Measurements from ENCODE around the gene MMEL1.
"Not testable (repeated sequence)": the region's sequence is repeated elsewhere in the genome, so short reads cannot be mapped to it uniquely, and the experiment has no call there.

The MMEL1 gene

DNA sequence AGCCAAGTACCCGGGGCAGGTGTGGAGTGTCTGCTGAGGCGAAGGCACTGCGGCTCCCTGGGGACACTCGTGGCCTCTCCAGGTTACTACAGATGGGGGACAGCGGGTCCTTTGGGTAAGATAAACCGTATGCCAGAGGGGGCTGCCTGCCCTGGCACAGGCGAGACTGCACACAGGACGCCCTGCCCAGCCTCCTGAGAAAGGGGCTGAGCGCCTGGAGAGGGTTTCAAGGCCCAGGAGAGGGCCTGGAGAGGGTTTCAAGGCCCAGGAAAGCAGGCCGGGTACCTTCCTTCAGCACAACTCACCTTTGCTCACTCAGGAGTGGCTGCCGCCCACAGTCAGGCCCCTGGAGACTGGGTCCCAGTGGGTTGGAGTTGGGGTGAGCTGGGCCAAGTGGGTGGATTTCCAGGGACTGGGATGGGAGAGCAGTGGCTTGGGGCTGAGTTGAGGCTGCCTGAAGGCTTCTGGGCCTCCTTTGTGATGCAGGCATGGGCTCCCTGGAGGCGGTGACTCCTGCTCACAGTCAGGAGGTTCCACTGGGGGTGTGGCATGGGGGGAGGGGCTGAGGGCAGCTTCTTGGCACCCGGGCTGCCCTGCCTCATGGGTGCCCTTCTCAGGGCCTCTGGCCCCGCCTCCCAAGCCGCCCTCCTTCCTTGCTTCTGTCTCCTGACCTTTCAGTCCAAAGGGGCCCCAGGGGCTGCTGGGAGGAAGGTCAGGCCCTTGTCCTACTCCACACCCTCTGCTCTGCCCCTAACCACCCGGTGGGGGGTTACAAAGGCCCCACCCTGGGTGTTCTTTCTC, at the start of gene MMEL1:
Gene MMEL1 (minus strand): TSS at position 456 of the 801 bp plus-strand sequence. CDS start 3,532 bp downstream, outside the sequence.
- no peak within 1 kb of the TSS for H3K4me3 ChIP-seq (ENCODE audit: low read depth, low read length)

DNA sequence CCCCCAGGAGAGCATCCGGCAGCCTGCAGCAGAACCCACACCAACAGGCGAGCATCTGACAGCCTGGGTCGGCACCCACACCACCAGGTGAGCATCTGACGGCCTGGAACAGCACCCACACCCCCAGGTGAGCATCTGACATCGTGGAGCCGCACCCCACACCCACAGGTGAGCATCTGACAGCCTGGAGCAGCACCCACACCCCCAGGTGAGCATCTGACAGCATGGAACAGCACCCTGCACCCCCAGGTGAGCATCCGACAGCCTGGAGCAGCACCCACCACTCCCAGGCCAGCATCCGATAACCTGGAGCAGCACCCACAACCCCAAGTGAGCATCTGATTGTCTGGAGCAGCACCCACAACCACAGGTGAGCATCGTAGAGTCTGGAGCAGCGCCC, 43.9 kb upstream of the MMEL1 start:
- H3K4me3 ChIP-seq (ENCODE audit: low read depth, low read length) = not testable (repeated sequence)

- not testable (repeated sequence) for H3K4me3 ChIP-seq (ENCODE audit: low read depth, low read length)
Observed at GRCh38 chr1:2671656-2672055, 38.8 kb upstream of the MMEL1 start.

DNA sequence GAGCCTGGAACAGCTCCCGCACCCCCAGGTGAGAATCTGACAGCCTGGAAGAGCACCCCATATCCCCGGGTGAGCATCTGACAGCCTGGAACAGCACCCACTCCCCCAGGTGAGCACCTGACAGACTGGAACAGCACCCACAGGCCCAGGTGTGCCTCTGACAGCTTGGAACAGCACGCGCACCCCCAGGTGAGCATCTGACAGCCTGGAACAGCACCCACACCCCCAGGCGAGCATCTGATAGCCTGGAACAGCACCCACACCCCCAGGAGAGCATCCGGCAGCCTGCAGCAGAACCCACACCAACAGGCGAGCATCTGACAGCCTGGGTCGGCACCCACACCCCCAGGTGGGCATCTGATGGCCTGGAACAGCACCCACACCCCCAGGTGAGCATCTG, 27.0 kb upstream of the MMEL1 start:
- H3K4me3 ChIP-seq (ENCODE audit: low read depth, low read length) = not testable (repeated sequence)

GRCh38 chr1:2657909-2658308, 25.1 kb upstream of the MMEL1 start:
- H3K4me3 ChIP-seq (ENCODE audit: low read depth, low read length) = not testable (repeated sequence)

DNA sequence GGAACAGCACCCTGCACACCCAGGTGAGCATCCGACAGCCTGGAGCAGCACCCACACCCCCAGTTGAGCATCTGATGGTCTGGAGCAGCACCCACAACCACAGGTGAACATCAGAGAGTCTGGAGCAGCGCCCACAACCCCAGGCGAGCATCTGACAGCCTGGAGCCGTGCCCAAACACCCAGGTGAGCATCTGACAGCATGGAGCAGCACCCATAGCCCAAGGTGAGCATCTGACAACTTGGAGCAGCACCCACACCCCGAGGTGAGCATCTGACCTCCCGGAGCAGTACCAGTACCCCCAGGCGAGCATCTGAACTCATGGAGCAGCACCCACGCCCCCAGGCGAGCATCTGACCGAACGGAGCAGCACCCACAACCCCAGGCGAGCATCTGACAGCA, 24.3 kb upstream of the MMEL1 start:
- H3K4me3 ChIP-seq (ENCODE audit: low read depth, low read length) = not testable (repeated sequence)

- not testable (repeated sequence) for H3K4me3 ChIP-seq (ENCODE audit: low read depth, low read length)
Observed at GRCh38 chr1:2655598-2656434, 23.0 kb upstream of the MMEL1 start.

GRCh38 chr1:2654443-2654948, 21.7 kb upstream of the MMEL1 start:
- H3K4me3 ChIP-seq (ENCODE audit: low read depth, low read length) = not testable (repeated sequence)

DNA sequence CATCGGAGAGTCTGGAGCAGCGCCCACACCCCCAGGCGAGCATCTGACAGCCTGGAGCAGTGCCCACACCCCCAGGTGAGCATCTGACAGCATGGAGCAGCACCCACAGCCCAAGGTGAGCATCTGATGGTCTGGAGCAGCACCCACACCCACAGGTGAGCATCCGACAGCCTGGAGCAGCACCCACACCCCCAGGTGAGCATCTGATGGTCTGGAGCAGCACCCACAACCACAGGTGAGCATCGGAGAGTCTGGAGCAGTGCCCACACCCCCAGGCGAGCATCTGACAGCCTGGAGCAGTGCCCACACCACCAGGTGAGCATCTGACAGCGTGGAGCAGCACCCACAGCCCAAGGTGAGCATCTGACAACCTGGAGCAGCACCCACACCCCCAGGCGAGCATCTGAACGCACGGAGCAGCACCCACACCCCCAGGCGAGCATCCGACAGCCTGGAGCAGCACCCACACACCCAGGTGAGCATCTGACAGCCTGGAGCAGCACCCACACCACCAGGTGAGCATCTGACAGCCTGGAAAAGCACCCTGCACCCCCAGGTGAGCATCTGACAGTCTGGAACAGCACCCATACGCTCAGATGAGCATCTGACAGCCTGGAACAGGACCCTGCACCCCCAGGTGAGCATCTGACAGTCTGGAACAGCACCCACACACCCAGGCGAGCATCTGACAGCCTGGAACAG, 21.1 kb upstream of the MMEL1 start:
- H3K4me3 ChIP-seq (ENCODE audit: low read depth, low read length) = not testable (repeated sequence)

GRCh38 chr1:2652926-2653571, 20.2 kb upstream of the MMEL1 start:
- H3K4me3 ChIP-seq (ENCODE audit: low read depth, low read length) = not testable (repeated sequence)

DNA sequence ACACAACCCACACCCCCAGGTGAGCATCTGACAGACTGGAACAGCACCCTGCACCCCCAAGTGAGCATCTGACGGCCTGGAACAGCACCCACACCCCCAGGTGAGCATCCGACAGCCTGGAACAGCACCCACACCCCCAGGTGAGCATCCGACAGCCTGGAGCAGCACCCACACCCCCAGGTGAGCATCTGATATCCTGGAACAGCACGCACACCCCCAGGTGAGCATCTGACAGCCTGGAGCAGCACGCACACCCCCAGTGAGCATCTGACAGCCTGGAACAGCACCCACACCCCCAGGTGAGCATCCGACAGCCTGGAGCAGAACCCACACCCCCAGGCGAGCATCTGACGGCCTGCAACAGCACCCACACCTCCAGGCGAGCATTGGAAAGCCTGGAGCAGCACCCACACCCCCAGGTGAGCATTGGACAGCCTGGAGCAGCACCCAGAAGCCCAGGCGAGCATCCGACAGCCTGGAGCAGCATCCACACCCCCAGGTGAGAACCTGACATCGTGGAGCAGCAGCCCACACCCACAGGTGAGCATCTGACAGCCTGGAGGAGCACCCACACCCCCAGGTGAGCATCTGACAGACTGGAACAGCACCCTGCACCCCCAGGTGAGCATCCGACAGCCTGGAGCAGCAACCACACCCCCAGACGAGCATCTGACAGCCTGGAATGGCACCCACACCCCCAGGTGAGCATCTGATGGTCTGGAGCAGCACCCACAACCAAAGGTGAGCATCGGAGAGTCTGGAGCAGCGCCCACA, 19.5 kb upstream of the MMEL1 start:
- not testable (repeated sequence) for H3K4me3 ChIP-seq (ENCODE audit: low read depth, low read length)

DNA sequence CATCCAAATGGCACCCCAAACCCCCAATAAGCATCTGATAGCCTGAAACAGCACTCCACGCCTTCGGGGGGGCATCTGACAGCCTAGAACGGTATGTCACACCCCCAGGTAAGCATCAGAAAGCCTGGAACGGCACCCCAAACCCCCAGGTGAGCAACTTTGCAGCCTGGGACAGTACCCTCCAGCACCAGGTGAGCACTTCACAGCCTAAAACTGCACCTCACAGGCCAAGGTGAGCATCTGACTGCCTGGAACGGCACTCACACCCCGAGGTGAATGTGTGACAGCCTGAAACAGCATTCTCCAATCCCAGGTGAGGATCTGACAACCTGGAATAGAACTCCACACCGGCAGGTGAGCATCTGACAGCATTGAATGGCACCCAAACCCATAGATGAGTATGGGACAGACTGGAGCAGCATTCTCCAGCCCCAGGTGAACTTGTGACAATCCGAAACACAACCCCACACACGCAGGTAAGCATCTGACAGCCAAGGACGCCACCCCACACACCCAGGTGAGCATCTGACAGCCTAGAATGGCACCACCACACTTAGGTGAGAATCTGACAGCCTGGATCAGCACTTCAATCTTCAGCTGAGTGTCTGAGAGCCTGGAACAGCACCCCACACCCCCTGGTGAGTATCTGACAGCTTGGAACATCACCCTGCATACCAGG, 18.3 kb upstream of the MMEL1 start:
- H3K4me3 ChIP-seq (ENCODE audit: low read depth, low read length) = no peak overlapping the region

- no peak overlapping the region for H3K4me3 ChIP-seq (ENCODE audit: low read depth, low read length)
Observed at GRCh38 chr1:2646837-2647236, 14.0 kb upstream of the MMEL1 start.

- no peak overlapping the region for H3K4me3 ChIP-seq (ENCODE audit: low read depth, low read length)
Observed at GRCh38 chr1:2645776-2646175, 13.0 kb upstream of the MMEL1 start.

- no peak overlapping the region for H3K4me3 ChIP-seq (ENCODE audit: low read depth, low read length)
Observed at GRCh38 chr1:2645143-2645542, 12.3 kb upstream of the MMEL1 start.

GRCh38 chr1:2644591-2645101, 11.8 kb upstream of the MMEL1 start:
- H3K4me3 ChIP-seq (ENCODE audit: low read depth, low read length) = no peak overlapping the region

GRCh38 chr1:2644171-2644570, 11.4 kb upstream of the MMEL1 start:
- H3K4me3 ChIP-seq (ENCODE audit: low read depth, low read length) = no peak overlapping the region

- peak overlapping the region; percentile 50 for H3K4me3 ChIP-seq (ENCODE audit: low read depth, low read length)
Observed at GRCh38 chr1:2643414-2644077, 10.7 kb upstream of the MMEL1 start.

Data from iPS-11a (cell line).